GM21526 (cell line): Measurements from ENCODE around the gene KDM6A.

ENCODE experiments used
- ATAC-seq: cut with Tn5 transposase; IDR thresholded peaks from one replicate; pipeline ENCODE4 v1.9.1; 2021; ENCODE audit warnings: moderate library complexity; ENCODE audit not compliant: unreplicated experiment, low FRiP score

KDM6A gene

DNA sequence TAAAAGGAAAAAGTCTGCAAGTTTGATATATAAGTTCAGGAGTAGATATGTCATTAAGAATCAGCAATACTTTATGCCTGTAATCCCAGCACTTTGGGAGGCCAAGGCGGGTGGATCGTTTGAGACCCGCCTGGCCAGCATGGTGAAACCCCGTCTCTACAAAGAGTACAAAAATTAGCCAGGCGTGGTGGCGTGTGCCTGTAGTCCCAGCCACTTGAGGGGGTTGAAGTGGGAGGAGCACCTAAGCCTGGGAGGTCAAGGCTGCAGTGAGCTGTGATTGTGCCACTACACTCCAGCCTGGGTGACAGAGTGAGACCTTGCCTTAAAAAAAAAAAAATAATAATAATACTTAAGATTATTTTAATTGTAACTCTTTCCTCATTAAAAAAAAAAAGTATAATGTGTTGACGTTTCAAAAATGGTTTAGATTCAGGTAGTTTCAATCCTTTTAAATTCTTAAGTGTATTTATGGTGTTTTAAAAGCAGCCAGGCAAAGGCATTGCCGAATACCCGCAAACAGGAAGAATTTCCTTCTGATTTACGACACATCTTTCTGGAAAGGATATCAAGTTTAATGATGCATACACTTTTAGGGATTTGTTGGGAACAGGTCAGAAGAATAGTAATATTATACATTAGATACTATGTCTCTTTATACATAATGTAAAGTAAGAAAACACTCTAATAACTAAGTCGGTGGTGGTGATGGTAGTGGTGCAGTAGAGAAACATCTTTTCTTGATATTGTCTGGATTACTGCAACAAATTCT is 80.9 kb downstream of the KDM6A start:
- no peak for ATAC-seq

DNA sequence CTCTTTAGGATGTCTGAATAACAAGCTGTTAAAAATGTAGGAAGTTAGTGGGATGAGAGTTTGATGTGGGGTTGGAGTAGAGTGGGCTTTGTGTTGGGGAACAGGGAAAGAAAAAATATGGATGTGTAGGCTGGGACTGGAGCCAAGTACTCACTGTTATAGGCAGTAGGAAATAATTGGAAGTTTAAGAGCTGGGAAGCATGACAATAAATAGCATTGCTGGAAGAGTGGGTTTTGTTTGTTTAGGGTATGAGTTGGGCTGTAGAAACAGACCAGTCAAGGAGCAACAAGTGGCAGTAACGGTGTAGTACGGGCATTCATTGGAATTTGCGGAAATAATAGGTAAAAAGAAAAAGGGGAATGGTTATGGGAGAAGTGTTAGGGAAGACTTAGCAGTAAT is 81.6 kb downstream of the KDM6A start:
- no peak for ATAC-seq

DNA sequence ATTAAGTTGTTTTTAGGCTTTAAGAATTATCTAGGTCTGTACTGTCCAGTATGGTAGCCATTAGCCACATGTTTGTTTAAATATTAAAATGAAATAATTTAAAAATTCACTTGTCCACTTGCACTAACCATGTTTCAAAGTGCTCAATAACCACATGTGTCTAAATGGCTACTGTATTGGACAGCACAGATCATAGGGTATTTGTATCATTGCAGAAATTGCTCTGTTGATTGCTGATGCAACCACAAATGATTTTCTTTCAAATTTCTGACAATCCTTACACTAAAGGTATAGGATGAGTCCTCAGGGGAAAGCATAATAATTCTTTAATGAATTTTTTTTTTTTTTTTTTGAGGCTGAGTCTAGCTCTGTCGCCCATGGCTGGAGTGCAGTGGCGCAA is 84.9 kb downstream of the KDM6A start:
- no peak for ATAC-seq

DNA sequence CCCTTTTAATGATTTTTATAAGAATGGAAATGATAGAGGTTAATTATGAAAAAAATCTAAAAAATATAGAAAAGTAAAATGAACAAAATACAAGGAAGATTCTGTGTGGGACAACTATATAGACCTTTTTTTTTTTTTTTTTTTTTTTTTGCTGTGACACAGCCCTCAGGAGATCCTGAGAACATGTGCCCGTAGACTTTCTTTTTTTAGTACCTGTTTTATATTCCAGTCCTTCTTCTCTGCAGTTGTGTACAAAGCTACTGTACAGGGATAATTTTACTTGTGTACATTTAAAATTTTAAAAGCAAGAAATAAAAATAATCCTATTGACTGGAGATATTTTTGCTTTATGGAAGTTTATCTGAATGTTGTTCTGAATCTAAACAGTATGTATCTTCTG is 85.5 kb downstream of the KDM6A start:
- no peak for ATAC-seq

DNA sequence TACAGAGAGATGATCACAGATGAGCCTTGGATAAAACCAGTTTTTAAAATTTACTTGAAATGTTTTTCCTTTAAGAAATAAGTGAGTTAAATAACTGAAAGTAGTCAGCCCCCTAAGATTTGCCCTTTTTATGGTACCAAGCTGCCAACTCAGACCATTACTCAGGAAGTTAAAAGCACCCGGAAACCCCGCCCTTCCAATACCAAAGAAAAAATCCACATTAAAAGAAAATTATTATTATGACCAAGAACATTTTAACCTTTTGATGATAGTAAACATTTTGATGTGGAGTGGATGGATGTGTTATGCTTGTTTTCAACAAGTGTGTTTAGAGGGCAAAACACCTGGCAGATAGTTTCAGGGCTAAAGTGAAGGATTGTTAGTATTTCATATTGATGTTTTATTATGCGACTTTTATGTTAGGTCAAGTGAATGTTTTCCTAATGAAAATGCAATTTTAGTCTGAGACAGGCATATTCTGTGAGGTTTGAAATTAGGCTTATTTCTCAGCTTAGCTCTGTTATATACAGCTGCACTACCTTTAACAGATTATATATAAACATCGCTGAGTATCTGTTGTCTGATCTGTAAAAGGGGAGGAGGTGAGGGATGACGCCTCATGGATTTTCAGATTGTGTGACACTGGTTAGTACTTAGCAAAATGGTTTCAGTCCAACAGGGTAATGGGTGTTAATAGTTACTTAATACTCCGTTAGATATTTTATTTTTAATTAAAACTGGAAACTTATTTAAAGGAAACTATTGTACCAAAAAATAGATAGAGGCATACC is 89.0 kb downstream of the KDM6A start:
- no peak for ATAC-seq

DNA sequence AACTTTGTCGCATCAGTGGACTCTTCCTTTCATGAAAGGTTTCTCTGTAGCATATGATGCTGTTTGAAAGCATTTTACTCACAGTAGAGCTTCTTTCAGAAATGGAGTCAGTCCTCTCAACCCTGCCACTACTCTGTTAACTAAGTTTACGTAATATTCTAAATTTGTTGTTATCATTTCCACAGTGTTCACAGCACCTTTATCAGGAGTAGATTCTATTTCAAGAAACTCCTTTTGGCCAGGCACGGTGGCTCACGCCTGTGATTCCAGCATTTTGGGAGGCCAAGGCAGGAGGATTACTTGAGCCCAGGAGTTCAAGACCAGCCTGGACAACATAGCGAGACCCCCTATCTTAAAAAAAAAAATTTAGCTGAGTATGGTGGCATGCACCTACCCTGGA is 90.0 kb downstream of the KDM6A start:
- ATAC-seq = no peak

DNA sequence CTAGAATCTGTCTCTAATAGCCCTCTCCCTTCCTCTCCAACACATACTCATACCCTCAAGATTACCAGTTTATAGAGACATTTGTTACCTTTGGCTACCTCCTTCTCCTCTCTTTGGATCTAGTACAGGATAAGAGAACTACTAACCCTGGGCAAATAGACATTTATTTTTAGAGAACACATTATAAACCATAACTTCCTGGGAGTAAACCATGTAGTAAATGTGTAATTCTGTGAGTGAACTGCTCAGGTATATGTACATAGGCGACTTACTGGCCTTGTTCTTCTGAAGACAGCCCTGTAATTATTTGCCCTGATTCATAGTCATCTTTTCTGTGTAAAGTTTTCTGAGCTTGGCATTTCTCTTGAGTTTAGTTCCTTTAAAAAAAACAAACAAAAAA is 94.2 kb downstream of the KDM6A start:
- no peak for ATAC-seq

DNA sequence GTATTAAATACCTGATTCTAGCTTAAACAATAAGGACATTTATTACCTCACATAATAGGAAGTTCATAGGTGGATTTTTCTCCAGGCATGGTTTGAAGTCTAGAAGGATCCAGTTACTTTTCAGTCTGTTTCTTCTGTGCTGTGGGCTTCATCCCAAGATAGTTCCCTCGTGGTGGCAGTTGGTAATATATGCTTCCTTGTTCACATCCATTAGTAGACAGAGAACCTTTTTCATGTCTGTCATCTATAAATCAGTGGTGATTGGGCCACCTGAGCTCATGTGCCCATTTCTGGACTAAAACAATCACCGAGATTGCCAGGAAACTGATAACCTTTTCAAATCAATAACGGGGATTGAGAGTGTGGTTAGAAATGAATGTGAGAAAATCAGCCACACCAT is 97.7 kb downstream of the KDM6A start:
- ATAC-seq = no peak

DNA sequence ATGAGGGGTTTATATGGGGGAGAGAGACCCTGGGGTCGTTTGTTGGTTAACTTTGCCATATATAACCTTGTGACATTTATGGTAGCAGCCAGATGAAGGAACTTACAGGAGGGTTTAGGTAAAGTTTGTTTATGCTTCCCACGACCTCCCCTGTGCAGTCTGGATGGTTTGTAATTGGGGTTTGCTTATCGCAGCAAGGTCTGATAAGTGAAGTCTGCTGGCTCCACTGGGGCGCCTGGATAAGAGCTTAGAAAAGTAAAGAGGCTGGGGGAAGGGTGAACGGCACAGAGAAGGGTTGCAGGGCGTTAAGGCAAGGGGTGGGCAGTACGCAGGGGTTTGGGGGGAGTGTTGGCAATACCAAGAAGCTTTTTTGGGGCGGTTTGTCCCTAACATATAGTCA is 98.7 kb downstream of the KDM6A start:
- ATAC-seq = no peak

DNA sequence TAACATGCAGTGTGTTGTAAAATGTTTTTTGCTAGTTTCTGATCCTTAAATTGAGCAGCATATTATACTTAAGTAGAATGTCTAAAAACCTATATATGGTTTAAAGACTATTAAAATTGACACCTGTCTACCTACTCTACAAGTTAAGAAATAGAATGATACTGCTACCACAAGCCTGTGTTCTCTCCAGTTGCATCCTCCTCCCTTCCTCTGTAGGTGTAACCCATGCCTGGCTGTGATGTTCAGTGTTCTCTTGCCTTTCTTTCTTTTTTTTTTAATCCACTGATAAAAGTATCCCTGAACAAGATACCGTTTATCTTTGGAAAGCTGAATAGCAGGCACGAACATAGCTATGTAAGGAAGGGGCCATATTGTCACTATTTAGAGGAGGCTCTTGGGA is 99.1 kb downstream of the KDM6A start:
- ATAC-seq = no peak

DNA sequence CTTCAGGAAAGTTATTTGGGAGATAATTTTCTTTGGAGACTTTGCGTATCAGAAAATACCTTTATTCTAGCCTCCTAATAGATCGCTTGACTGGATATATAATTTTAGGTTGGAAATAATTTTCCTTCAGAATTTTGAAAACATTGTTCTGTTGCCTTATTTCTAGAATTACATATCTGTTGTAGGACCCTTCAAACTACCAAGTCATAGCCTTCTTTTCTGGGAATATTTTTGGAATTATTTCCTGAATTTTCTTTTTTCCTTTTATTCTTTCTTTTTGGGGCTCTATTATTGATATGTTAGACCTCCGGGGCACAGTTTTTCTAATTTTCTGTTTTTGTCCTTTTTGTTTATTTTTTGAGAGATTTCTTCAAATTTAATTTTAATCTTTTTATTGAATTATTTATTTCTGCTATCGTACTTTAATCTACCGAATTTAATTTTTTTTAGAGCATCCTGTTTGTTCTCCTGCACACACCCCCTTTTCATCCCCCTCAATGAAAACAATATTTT is 100.5 kb downstream of the KDM6A start:
- ATAC-seq = no peak

DNA sequence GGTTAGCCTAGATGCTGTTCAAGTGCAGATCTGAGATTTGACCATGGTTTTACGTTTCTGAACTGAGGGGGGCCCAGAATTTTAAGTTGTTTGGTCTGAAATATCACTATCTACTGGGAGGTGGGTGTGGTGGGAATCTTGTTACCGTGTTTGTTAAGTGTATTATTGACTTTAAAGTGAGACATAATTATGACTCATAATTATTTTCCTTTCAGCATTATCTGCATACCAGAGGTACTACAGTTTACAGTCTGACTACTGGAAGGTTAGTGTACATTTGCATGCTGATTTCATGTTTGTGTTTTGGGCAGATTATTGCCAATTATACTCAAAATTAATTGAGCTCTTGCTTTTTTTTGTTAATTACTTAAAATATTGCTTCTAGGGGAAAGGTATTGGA is 101.5 kb downstream of the KDM6A start:
- ATAC-seq = no peak

DNA sequence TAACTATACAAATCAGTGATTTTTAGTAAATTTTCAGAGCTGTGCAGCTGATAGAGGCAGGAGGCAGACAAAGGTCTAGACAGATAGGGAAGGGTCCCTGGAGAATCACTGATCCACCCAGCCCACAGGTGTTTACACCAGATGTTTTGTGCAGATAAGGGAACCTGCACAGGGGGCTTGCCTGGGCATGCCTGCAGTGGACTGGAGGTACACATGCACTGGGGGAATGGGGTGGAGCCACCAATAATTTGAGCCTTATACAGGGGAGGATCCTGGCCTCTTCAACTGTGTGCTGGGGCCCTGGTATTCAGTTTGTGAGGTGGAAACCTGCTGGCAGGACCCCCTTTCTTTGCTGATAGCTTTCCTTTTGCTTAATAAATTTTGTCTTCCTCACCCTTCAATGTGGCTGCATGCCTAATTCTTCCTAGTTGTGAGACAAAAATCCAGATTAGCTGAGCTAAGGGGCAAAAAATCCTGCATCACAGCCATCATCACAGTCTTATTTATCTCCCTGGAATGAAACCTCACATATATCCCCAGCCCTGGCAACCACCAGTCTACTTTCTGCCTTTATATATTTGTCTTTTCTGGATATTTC is 102.8 kb downstream of the KDM6A start:
- no peak for ATAC-seq

DNA sequence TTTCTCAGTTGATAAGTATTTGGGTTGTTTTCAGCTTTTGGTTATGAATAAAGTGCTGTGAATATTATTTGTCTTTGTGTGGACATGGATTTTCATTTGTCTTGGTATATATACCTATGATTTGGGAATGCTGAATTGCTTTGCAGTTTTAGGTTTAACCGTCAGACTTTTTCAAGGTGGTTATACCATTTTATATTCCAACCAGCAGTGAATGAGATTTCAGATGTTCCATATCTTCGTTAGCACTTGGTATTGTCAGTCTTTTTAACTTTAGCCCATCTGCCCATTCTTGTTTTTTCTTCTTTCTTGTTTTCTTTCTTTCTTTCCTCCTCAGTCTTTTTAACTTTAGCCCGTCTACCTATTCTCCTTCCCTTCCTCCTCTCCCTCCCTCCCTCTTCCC is 106.0 kb downstream of the KDM6A start:
- no peak for ATAC-seq

DNA sequence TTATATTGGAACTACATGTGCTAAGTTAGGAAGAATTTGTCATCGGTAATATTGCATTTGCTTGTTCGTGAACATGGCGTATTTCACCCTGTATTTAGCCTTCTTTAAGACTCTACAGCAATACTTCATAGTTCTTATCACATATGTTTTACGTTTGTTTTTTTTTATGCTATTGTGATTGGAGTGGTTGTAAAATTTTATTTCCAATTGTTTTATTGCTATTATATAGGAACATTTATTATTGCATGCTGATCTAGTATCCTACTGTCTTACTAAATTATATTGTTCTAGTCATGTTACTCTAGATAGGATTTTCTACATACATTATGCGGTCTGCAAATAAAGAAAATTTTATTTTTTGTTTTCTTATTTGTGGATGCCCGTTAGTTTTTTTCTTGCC is 107.4 kb downstream of the KDM6A start:
- no peak for ATAC-seq

DNA sequence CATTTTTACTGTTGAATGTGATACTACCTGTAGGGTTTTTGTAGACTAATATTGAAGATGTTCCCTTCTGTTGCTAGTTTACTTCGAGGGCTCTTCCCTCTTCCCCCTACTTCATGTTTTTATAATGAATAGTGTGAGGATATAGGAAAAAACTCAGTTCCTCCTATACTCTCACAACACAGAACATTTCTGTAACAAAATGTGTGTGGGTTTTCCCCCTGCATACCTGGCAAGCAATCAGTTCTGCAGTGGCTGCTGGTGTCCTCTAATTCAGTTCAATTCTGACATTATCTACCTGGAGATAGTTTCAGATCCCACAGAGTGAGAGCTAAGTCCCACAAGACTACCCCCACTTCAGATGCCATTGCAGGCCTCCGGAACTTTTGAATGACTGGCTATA is 107.9 kb downstream of the KDM6A start:
- no peak for ATAC-seq

DNA sequence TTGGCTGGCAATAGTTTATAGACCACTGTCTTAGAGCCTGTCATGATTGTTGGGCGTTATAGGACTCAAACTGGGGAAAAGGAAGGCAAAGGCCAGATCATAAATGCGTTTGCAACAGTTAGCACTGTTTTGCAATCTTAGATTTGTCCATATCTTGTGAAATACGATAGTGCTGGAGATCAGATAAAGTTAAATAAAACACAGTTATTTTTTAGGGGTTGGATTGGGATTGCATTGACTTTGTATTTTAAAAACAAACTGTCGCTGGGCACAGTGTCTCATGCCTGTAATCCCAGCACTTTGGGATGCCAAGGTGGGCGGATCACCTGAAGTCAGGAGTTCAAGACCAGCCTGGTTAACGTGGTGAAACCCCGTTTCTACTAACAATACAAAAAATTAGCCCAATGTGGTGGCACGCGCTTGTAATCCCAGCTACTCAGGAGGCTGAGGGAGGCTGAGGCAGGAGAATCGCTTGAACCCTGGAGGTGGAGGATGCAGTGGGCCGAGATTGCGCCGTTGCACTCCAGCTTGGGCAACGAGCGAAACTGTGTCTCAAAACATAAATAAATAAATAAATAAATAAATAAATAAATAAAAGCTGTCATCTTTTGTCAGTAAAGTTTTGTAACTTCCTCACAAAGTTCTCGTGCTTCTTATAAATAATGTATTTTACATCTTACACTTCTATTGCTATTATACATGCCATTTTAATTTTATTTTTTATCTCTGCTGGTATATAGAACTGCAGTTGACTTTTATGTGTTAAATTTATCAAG is 117.2 kb downstream of the KDM6A start:
- no peak for ATAC-seq

DNA sequence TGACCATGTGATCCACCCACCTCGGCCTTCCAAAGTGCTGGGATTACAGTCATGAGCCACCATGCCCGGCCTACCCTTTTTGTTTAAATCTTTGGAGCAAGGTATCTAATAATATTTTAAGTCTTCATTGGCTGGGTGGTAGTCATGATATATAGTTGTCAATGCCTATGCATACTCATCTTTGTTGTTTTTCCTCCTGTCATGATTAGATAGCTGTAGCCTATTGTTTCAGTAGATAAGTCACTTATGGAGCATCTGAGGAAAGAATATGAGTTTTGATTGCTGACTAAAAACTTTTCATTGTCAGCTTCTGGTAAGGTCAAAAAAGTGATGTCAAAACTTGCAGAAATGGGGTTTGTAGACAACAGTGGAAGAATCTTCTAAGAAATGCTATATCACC is 119.8 kb downstream of the KDM6A start:
- no peak for ATAC-seq

DNA sequence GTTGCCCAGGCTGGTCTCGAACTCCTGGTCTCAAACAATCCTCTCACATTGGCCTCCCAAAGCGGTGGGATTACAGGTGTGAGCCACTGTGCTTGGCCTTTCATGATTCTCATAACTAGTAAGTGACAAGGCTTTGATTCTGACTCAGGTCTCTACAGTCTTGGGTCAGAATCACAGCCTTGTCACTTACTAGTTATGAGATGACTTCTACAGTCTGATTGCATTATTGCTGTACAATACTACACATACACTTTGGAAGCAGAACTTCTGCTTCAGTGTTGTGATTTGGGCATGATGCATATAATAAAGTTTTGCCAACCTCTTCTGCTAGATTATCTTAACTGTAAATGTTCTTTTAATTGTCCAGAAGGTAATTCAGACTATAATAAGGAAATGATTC is 123.3 kb downstream of the KDM6A start:
- no peak for ATAC-seq

DNA sequence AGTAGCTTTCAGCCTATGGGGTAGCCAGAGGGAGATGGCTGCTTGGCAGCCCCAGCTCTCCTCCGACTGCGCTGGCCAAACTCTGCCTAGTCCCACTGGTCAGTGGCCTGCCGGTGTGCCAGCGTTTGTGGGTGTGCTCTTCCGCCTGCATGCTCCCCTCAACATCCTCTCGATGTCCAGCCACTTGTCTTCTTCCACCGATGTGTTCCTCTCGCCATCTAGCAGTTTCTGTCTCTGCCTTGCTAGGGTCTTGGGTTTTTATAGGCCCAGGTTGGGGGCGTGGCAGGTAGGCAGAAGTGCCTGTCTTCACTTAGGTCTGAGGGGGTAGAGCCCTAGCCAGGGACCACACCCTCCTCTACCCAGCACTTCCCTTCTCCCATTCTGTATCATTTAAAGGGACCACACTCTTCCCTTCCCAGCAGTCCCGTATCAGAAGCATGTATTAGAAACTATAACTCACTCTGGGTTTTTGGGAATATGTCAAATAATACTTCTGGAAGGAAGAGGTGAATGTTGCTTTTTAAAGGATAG is 124.4 kb downstream of the KDM6A start:
- no peak for ATAC-seq

DNA sequence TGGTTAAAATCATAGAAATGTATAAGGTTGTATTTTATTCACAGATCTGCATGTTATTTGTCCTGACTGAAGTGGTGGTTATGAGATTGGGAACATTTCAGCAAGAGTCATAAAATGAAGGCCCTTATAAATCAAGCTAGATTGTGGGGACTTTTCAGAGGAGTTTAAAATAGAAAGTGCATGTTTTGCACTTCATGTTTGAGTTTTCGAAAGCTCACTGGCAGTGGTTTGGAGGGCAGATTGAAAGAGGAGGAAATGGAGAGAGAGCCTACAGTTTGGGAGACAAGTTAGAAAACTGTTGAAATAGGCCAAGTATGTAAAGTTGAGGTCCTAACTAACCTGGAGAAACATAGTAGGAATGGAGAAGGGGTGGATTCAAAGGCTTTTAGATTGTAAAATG is 124.9 kb downstream of the KDM6A start:
- ATAC-seq = no peak
